HK-2 (cell line): ENCODE data around the gene INHA.

ENCODE experiments used
- DNase-seq: peaks from one replicate; pipeline ENCODE4 v3.0.0-alpha.2; 2018; ENCODE audit not compliant: unreplicated experiment

Gene INHA

DNA sequence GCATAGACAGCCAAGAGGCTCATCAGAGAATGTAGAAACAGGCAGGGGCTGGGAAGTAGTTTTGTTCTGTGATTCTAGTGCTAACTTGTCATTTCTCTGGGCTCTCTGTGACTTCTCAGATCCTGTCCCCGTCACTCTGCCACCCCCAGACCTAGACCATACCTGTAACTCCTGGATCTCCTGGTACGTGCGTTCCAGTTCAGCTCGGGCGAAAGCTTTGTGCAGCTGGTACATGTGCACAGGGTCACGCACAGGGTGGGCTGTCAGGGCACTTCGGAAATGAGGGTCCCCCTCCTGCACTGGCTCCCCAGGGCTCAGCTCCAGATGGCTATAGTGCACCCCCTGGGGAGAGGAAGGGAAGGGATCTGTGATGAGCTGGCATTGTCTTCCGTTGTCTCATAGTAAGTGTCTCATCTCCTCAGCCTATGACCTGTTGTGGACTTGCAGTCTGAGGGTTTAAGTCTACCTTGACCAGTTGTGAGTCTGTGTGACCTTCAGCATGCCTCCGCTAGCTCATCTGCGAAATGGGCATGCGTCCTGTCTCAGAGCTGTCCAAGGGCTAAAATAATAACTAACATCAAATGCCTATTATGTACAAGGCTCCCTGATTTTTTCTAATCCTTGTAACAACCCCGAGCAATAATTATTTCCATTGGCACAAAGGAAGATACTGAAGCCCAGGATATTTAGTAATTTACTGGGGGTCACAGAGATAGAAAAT lies 31.2 kb upstream of the INHA start:
- DNase-seq, result no peak

DNA sequence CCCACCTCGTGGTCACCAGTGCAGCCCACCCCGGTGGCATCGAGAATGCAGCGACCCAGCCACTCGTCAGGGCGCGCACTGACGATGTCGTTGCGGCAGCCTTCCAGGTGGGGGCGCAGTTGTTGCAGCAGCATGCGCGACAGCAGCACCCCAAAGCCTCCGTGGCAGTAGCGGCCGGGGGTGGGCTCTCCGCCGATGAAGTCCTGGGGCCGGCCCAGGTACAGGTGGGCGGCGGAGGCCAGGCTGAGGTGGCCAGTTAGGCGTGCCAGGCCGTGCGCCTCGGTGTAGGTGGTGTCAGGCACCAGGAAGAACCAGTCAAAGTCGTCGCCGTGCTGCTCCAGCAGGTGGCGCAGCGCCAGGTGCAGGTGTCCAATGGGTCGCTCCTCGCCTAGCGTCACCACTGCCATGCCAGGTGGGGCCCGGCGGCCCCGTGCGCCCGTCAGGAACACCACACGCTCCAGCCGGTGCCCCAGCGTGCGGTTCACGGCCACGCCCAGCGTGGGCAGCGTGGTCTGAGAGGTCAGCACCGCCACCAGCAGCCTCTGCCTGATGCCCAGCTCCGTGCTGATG lies 30.4 kb upstream of the INHA start:
- DNase-seq, result peak; percentile 92

DNA sequence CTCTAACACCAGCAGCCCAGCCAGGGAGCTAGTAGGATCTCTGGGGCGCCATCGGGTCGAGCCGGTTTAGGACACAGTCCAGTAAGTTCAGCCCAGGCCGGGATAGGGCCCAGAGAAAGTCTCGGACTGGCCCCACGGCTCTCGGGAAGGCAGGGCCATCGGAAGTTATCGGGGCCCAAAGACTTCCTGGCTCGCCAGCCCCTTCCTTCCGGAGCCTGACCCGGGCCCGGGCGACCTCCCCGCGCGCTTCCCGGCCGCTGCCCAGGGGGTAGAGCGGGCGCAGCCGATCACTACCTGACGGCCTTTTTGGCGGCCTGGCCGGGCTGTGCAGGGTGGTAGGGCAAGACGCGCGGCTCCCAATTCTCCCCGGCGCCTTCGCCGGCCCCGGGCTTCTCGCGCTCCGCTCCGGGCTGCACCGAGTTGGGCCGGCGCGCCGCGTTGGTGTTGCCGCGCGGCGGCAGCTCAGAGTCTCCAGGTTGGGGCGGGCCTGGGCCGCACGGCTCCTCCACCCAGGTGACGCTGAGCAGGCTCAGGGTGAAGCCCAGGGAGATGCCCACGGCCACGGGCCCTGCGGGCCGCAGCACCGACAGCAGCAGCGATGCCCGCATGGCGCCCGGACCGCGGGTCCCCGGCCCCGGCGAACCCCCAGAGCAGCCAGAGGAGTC lies 29.0 kb upstream of the INHA start:
- peak; percentile 73 for DNase-seq

DNA sequence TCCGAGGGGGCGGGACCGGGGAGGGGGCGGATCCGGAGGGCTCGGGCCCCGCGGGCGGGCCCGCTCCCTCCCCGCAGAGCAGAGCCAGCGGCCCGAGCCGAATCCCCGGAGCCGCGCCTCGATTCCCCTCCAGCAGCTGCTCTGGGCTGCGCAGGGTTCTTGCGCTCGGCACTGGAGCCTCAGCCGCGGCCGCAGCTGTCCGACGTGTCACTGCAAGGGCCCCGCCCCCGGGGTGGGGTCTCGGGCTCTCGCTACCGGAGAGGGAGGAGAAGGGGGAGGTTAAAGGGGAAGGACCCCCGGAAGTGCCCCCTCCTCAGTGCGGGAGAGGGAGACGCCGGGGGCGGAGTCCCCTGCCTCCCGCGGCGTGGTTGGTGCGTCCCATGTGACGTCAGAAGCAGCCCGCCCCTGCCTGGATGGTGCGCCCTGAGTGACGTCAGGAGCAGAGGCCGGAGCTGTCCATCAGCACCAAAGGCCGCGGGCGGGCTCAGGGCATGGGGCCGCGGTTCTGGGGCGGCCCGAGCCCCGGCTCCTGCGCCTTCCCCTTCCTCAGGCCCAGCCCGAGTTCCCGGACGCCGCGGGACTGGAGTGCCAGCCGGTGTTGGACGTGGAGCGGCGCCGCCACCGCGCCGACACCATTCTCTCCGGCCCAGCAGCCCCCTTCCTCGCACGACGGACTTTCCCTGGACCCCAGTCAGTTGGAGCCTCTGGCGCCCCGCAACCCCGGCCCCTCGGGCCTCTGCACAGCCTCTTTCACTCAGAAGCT lies 28.3 kb upstream of the INHA start, which contains the start of the genes CHPF and TMEM198:
TSS of gene CHPF (minus strand) at position 214 of the 763 bp plus-strand sequence. CDS start 271 bp downstream, outside the sequence.
TSS of gene TMEM198 (plus strand) at position 433 of the 763 bp plus-strand sequence. CDS start 700 bp downstream, outside the sequence.
- DNase-seq, result peak; percentile 98

DNA sequence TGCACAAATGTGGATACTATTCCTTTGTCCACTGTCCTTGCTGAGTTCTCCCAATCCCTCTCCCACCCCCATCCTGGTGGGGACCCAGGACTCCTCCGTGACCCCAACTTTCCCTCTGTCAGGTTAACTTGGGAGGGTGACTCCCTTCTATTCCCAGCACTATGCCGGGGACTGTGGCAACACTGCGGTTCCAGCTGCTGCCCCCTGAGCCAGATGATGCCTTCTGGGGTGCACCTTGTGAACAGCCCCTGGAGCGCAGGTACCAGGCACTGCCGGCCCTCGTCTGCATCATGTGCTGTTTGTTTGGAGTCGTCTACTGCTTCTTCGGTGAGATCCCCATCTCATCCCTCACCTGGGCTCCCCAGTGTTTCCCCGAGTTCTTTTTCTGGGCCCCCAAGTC lies 27.5 kb upstream of the INHA start:
- no peak for DNase-seq

DNA sequence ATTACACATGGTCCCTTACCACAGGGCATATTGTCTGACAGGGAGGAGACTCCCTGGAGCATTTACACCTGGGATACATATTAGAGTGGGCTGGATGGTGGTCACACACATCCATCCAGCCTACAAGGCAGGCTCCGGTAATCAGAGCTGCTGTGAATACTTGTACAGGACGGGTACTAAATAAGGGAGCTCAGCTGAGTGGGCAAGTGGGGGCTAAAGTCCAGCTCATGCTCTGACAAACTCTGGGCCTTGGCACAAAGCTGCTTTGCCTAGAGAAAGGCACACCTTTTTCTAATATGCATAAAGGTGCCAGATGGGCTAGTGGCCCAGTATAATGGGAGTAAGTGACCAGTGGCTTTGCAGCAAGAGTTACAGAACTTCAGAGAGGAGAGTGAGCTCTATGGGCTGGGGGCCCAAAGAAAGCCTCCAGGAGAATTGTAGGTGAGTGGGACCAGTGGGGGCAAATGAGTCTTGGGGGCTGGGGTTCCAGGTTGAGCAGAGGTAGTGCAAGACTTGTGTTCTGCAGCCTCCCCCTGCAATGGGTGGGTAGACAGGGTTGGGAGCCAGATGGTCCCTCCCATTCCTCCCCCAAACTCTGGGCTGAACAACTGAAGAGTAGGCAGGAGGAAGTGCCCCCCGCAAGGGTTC lies 26.7 kb upstream of the INHA start:
- no peak for DNase-seq

DNA sequence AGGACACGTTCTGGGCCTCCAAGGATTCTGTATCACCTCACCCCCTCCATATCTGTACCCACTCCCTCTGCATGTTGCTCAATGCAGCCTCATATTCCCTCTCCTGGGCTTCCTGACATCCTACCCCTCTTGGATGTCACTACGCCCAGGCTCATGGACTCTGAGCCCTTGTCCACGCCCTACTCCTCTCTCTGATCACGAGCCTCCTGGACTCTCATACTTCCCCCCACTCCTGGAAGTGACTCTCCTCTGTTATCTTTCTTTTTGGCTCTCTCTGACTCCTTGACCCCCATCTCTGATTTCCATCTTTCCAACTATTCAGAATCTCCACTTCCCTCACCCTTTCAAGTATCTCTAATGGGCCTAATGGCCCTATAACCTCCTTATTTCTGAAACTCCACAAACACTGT lies 26.2 kb upstream of the INHA start:
- no peak for DNase-seq

DNA sequence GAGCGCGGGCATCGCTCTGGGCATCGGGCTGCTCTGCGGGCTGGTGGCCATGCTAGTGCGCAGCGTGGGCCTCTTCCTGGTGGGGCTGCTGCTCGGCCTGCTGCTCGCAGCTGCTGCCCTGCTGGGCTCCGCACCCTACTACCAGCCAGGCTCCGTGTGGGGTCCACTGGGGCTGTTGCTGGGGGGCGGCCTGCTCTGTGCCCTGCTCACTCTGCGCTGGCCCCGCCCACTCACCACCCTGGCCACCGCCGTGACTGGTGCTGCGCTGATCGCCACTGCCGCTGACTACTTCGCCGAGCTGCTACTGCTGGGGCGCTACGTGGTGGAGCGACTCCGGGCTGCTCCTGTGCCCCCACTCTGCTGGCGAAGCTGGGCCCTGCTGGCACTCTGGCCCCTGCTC lies 24.5 kb upstream of the INHA start:
- no peak for DNase-seq

DNA sequence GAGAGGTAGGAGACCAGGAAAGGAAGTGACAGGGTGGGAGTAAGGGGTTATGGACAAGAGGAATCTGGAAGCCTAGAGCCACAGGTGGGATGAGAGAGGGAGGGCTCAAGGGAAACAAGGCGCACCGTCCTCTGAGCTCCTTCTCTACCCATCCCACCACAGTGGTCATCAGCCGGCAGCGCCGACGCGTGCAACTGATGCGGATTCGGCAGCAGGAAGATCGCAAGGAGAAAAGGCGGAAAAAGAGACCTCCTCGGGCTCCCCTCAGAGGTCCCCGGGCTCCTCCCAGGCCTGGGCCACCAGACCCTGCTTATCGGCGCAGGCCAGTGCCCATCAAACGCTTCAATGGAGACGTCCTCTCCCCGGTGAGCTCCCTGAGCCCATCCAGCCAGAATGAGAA lies 23.1 kb upstream of the INHA start:
- DNase-seq, result no peak

DNA sequence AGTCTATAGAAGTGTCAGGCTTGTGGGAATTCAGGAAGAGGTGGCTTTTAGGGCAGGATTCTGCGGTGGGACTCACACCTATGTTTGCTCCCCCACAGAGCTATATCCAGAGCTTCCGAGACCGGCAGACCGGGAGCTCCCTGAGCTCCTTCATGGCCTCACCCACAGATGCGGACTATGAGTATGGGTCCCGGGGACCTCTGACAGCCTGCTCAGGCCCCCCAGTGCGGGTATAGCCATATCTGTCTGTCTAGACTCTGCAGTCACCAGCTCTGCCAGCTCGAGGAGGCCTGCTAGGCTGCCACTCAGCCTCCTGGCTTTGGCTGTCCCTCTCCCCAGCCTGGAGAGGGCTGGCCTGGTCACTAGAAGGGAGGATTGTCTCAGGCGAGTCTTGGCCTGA lies 22.5 kb upstream of the INHA start:
- DNase-seq, result no peak

DNA sequence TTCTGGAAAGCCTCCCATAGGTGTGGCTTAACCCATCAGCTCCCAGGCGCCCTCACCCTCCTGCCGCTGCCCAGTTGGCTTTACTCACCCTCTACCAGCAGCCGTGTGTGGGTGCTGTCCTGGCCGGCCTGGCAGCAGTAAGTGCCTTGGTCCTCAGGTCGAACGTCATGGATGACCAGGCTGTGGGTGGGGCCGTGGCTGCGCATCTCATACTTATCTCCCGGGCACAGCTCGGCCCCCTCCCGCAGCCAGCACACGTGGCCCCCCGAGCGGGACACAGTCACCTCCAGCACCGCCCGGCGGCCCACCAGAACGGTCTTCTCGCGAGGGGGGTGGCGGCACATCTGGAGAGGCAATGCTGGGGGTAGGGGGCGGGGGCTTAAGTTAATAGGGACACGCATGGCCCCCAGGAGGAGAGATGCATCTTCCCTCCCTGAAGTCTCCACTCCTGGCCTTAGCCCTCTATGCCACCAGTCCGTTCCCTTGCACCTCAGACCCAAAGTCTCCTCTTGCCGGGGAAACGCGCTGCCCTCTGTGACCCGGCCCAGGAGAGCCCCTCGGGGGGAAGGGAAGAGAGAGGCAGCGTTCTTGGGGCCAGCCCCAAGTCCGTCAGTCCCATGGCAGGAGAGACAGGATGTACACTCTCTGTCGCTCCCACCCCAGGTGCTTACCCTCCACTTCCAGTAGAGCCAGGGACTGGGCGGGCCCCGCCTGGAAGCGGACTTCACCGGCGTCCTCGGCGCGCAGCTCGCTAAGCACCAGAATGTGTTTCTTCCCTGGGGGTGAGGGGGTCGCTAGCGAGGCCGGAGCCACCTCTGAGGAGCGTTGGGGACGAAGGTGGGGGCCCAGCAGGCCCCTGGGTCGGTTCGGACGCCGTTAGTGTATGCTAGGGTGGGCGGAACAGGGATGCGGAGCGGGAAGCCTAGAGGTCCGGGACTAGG lies 20.4 kb upstream of the INHA start:
- peak; percentile 76 for DNase-seq

DNA sequence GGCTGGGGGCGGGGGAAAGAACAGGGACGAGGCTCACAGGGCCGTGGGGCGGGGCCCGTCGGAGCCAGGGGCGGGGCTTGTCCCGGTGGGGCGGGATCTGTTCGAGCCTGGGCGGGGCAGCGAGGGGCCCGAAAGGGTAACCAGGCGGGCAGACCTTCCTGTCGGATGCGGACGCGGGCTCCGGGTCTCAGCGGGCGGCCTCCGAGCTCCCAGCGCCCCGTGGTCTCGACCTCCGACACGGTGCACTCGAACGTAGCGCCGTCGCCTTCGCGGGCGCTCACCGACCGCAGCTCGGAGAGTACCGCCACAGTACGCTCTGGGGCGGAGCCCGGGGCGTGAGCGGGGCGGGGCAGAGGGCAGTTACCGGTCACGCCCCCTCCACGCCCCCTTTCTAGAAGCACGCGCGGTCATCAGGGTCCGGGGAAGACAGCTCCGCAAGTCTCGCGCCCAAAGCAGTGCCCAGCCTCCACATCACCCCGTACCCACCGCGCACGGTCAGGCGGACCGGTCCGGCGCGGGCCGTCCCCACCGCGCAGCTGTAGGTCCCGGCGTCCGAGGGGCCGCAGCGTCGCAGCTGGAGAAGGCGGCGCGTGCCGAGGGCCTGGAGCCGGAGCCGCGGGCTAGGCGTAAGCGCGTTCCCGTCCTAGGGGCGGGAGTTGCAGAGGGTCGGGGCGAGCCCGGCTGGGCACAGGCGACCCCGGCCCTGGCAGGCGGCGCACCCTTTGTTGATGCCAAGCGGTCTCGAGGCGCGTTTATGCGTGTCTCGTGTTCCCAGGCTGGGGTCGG lies 19.5 kb upstream of the INHA start:
- DNase-seq, result peak; percentile 94

DNA sequence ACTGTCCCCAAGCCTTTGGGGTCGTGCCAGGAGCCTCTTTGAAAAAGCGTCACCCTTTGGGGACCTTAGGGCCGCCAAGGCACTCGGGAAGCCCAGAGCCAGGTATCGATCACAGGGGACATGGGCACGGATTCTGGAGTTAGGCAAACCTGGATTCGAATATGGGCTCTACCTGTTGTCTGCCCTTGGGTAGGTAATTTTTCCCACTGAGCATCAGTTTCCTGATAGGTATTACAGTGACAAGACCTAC lies 19.0 kb upstream of the INHA start:
- DNase-seq, result no peak

DNA sequence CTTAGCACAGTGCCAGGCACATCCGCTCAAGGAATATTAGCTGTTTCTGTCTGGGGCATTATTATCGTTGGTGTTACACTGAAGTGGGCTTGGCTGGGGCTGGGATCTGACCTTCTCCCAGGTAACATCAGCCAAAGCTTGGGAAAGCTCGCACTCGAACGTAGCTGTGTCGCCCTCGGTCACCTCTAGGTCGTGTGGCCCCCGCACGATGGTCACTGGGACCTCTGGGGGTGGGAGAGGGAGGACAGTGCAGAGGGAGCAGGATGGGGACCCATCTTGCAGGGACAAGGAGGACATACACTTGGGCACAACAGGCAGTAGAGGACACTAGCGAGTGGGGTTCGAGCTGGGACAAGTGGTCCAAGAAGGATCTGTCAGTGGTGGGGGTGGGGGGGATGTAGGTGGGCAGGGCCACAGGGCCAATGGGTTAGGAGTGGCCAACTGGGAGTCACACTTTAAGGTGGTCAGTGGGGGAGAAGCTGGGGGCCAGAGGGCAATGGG lies 18.6 kb upstream of the INHA start:
- no peak for DNase-seq

DNA sequence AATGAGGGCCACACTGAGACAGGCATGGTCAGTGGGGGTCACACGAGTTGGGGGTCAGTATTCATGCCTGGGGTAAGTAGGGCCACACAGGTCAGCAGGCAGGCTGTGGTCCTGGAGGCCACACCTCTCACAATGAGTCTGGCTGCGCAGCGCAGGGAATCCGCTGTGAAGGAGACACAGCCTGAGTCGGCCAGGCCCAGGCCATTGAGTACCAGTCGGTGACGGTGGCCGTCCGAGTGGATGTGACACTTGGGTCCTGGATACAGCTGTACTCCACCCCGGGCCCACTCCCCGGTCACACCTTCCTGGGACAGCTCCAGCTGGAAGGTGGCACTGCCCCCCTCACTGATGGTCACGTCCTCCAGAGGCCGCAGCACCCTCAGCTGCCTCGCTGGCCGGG lies 17.8 kb upstream of the INHA start:
- no peak for DNase-seq

DNA sequence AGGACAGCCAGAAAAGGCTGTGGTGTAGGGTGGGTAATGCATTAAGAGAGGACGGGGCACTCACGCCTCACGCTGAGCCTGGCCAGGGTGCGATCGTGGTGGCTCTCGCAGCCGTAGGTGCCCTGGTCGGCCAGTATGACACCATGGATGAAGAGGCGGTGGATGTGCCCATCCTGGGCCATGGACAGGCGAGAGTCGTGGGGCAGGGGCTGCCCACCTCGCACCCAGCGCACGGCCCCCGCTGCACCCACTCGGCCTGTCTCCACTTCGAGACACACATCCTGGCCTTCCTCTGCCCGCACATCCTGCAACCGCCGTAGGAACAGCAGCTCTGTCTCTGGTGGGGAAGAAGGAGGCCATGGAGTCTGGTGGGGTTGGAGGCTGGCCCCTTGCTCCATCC lies 16.2 kb upstream of the INHA start:
- DNase-seq, result no peak

DNA sequence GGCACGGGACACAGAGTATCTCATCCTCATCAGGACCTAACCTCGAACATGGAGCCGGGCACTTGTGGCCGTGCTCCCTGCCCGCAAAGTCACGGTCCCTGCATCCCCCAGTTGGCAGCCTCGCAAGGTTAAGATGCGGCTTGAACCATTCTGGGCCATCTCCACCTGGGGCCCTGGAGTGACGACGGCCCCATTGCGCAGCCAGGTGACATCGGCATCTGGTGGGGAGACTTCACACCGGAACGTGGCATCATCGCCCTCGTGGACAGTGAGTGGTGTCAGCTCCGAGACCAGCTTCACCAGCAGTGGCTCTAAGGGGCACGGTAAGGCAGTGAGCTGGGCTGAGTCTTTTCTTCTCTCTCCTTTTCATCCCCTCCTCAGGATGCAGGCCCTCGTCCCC lies 15.7 kb upstream of the INHA start:
- no peak for DNase-seq

DNA sequence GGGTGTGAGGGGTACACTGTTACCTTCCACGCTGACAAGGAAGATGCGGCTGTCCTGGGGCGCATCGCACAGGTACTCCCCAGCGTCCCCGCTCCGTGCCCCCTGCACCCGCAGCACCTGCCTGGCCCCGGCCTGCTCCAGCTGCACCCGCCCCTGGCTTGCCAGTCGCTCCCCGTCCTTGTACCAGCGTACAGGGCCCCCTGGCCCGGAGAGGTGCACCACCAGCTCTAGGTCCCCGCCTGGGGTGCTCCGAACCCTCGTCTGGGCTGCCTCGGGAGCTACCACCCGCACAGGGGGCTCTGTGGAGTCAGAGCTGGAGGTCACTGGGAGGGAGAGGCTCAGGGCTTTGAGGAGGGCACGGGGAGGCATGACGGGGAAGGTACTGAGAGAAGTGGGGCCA lies 14.8 kb upstream of the INHA start:
- DNase-seq, result no peak

DNA sequence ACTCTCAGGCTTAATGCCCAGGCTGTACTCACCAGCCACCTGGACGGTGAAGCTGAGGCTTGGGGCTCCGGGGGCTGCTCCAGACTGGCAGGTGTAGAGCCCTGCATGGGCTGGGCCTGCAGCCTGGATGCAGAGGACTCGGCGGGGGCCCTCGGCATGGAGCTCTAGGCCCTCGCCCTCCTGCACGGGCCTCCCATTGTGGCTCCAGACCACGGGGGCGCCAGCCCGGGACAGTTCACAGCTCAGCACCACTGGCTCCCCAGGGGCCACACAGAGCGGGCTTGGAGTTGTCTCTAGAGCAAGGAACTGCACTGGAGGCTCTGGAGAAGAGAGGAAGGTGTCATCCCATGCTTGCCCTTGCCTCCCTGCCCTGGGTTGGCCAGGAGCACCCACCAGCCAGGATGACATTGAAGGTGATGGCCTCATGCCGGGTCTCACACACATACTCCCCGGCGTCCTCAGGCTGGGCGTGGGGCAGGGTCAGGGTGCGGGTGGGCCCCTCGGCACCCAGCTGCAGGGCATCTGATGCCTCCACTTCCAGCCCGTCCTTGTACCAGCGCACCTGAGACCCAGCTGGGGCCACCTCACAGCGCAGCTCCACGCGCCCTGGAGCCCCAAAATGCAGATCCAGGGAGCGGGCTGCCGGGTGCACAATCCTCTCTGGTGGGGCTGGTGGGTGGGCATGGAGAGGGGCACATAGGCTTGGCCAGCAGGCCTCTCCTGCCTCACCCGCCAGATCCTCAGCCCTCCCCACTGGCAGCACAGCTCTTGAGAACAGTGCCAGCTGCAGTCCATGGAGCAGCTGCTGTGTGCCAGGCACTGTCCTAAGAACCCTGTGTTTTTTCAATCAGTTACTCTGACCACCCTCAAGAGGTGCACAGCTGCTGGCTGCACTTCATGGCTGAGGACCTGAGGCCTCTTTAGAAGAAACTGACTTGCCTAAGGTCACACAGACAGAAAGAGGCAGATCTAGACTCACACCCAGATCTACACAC lies 14.0 kb upstream of the INHA start:
- no peak for DNase-seq
